K562 (cell line): ENCODE data around the gene TMEM181. TPM values are rescaled to one million over a fixed set of nuclear protein-coding genes. Genes with fewer than 3 reads are reported as not detected.

Experiments
- ARID2 ChIP-seq: fragments of 450-650 bp; IDR thresholded peaks from 2 replicates; pipeline ENCODE4 v1.6.1; 2017; ENCODE audit warnings: antibody characterized with exemption, mild to moderate bottlenecking
- BACH1 ChIP-seq: fragments of 200-800 bp; sonication (Bioruptor generic); IDR thresholded peaks from 2 replicates; pipeline ENCODE4 v1.6.1; 2016; ENCODE audit warnings: missing genetic modification characterization, missing compliant biosample characterization
- ELF1 ChIP-seq: fragments of 200-800 bp; sonication (Bioruptor generic); IDR thresholded peaks from 2 replicates; pipeline ENCODE4 v1.6.1; 2016; ENCODE audit warnings: missing genetic modification characterization, missing compliant biosample characterization
- ERF ChIP-seq: fragments of 450-650 bp; formaldehyde crosslinking; IDR thresholded peaks from 2 replicates; pipeline ENCODE4 v1.4.0; 2020; ENCODE audit warnings: mild to moderate bottlenecking, mixed read lengths
- HOXB6 ChIP-seq: fragments of 250-450 bp; sonication (Bioruptor Pico); IDR thresholded peaks from 2 replicates; pipeline ENCODE4 v1.5.1; 2022; ENCODE audit warnings: mild to moderate bottlenecking, borderline replicate concordance
- ILK ChIP-seq: fragments of 450-650 bp; IDR thresholded peaks from 2 replicates; pipeline ENCODE4 v1.6.1; 2016; ENCODE audit warnings: missing genetic modification characterization, low read depth, mild to moderate bottlenecking, missing compliant biosample characterization, moderate library complexity, borderline replicate concordance
- KLF16 ChIP-seq: IDR thresholded peaks from 2 replicates; pipeline ENCODE4 v1.6.1; 2016; ENCODE audit warnings: antibody characterized with exemption
- NR2C1 ChIP-seq, 2 experiments: fragments of 450-650 bp; IDR thresholded peaks; 2 replicates each; pipeline ENCODE4 v1.6.1; 2017; ENCODE audit warnings: mild to moderate bottlenecking in 2 of 2, antibody characterized with exemption in 1 of 2, inconsistent platforms in 1 of 2, missing compliant biosample characterization in 1 of 2, missing genetic modification characterization in 1 of 2
- NR4A1 ChIP-seq, 2 experiments: fragments of 250-450 bp in 1 of 2; fragments of 450-650 bp in 1 of 2; sonication (Bioruptor Pico) in 1 of 2; IDR thresholded peaks; 2 replicates each; pipeline versions ENCODE4 v1.4.0 to v1.6.1; 2016 to 2020; ENCODE audit warnings: mild to moderate bottlenecking in 2 of 2, missing compliant biosample characterization in 1 of 2, missing genetic modification characterization in 1 of 2, moderate library complexity in 1 of 2
- PURB ChIP-seq: sonication (generic); formaldehyde crosslinking; IDR thresholded peaks from 2 replicates; pipeline ENCODE4 v1.9.0; 2021; ENCODE audit warnings: low read depth, mild to moderate bottlenecking, missing genetic modification reagents
- PYGO2 ChIP-seq: fragments of 450-650 bp; IDR thresholded peaks from 2 replicates; pipeline ENCODE4 v1.6.1; 2016; ENCODE audit warnings: mild to moderate bottlenecking, missing genetic modification characterization, moderate library complexity, missing compliant biosample characterization
- RBFOX2 ChIP-seq: fragments of 200-400 bp; formaldehyde crosslinking; IDR thresholded peaks from 2 replicates; pipeline ENCODE4 v1.6.1; 2017; ENCODE audit warnings: low read depth, mild to moderate bottlenecking, low read length, moderate library complexity
- STAT5A ChIP-seq: IDR thresholded peaks from 2 replicates; pipeline ENCODE4 v1.6.1; 2012; ENCODE audit warnings: low read length, inconsistent platforms, borderline replicate concordance
- XRCC5 ChIP-seq: fragments of 200-400 bp; formaldehyde crosslinking; IDR thresholded peaks from 2 replicates; pipeline ENCODE4 v1.6.1; 2017; ENCODE audit warnings: low read depth, mild to moderate bottlenecking, low read length
- ZNF507 ChIP-seq: conservative IDR thresholded peaks from 2 replicates; pipeline ENCODE4 v1.6.1; 2017; ENCODE audit warnings: missing genetic modification characterization, missing compliant biosample characterization
- polyA plus RNA-seq, 8 experiments: library from polyadenylated mRNA; depleted of rRNA in 4 of 8; stranded (reverse) in 5 of 8; unstranded in 3 of 8; fragments of >200 nt; fragmentation: Nextera tagmentation in 2 of 8; fragmentation: Illumina TruSeq in 1 of 8; extraction: Ambion mirVana in 2 of 8; extraction: Trizol in 1 of 8; gene quantifications; 2 replicates each; pipeline versions ENCODE4 v1.2.1 to v1.2.3, GENCODE V29; 2011 to 2014; ENCODE audit warnings: inconsistent platforms in 1 of 8, missing spikeins in 1 of 8
- total RNA-seq, 7 experiments: library from RNA; depleted of rRNA in 6 of 7; stranded (reverse); fragments of >200 nt in 6 of 7; fragmentation: Illumina TruSeq in 2 of 7; extraction: Trizol in 2 of 7; gene quantifications; 2 replicates each; pipeline versions ENCODE4 v1.2.1 to v1.2.3, GENCODE V29; 2011 to 2021; ENCODE audit warnings: low replicate concordance in 1 of 7
- TF ChIP-seq, protein P1 (sequence below): fragments of 250-450 bp; sonication (Bioruptor Pico); IDR thresholded peaks from 2 replicates; pipeline ENCODE4 v1.5.0; 2020; ENCODE audit warnings: mild to moderate bottlenecking, borderline replicate concordance
- TF ChIP-seq, protein P2 (sequence below): fragments of 250-450 bp; sonication (Bioruptor Pico); IDR thresholded peaks from 2 replicates; pipeline ENCODE4 v1.6.1; 2021; ENCODE audit warnings: mild to moderate bottlenecking
- TF ChIP-seq, protein P3 (sequence below): fragments of 250-450 bp; sonication (Bioruptor Pico); IDR thresholded peaks from 2 replicates; pipeline ENCODE4 v1.4.0; 2020; ENCODE audit warnings: mild to moderate bottlenecking, moderate library complexity

Gene TMEM181
- total and polyA plus RNA-seq, 9 of the 15 experiments (the other 6 are each of a cell fraction or from before 2014, with no cell fraction given): 5.6 to 27.2 (median 19.9) TPM

DNA sequence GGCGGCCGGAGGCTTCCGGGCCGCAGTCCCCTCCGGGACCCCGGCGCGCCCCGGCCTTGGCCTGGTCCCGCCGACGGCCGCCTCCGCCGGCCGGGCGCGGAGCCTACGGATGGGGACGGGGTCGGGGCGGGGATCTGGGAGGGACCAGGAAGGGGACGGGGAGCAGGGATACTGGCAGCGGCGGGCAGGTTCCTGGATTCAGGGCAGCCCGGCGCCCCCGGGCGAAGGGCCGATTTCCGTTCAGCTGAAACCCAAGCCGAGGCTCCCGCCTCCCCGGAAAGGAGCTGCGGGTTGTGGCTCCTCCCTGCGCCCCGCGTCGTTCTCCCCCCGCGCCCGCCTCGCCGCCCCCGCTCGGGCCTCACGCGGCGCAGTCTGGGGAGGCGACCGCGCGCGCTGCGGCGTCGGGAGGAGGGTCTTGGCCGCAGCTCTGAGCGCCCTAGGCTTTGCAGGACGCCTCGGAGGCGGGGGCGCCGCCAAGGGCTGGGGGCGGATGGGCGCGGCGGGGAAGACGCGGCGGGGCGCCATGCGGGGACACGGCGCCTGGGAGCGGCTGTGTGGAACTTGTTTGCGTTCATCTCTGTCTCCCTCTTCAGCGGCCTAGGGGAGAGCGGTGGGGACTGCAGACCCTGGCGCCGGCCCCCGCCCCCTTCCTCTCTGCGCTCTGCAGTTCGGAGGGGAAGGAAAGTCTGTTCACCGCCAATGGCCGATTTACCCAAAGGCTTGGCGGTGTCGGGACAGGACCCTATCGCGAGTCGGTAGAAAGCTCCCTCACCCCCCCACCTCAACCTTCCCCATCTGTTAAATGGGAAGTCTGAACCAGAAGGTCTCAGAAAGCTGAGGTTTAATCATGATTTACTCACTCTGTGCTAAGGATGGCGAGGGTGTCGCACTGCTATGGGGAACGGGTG lies 22.7 kb upstream of the TMEM181 start (continued):
- TF ChIP-seq RBFOX2: no peak
- TF ChIP-seq PYGO2 (tag): no peak
- no peak for TF ChIP-seq NR2C1 (IDR thresholded peaks at IDR 0.05)
- TF ChIP-seq NR2C1 (tag; IDR thresholded peaks at IDR 0.05): no peak
- no peak for TF ChIP-seq HOXB6 (CRISPR knock-in tag)
- TF ChIP-seq, protein P1, sequence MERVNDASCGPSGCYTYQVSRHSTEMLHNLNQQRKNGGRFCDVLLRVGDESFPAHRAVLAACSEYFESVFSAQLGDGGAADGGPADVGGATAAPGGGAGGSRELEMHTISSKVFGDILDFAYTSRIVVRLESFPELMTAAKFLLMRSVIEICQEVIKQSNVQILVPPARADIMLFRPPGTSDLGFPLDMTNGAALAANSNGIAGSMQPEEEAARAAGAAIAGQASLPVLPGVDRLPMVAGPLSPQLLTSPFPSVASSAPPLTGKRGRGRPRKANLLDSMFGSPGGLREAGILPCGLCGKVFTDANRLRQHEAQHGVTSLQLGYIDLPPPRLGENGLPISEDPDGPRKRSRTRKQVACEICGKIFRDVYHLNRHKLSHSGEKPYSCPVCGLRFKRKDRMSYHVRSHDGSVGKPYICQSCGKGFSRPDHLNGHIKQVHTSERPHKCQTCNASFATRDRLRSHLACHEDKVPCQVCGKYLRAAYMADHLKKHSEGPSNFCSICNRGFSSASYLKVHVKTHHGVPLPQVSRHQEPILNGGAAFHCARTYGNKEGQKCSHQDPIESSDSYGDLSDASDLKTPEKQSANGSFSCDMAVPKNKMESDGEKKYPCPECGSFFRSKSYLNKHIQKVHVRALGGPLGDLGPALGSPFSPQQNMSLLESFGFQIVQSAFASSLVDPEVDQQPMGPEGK (CRISPR knock-in tag): no peak
- no peak for TF ChIP-seq ARID2
- TF ChIP-seq ILK (tag): no peak
- no peak for TF ChIP-seq NR4A1 (CRISPR knock-in tag; IDR thresholded peaks at IDR 0.05)
- TF ChIP-seq NR4A1 (tag; IDR thresholded peaks at IDR 0.05): no peak
- no peak for TF ChIP-seq PURB (CRISPR knock-in tag)
- TF ChIP-seq STAT5A: no peak
- no peak for TF ChIP-seq ZNF507
- 0 out of 2 replicates have a peak, but pooled peaks have one; percentile 12 for TF ChIP-seq ELF1 (tag)
- TF ChIP-seq XRCC5: no peak
- no peak for TF ChIP-seq BACH1 (tag)
- TF ChIP-seq, protein P2, sequence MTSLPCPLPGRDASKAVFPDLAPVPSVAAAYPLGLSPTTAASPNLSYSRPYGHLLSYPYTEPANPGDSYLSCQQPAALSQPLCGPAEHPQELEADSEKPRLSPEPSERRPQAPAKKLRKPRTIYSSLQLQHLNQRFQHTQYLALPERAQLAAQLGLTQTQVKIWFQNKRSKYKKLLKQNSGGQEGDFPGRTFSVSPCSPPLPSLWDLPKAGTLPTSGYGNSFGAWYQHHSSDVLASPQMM (CRISPR knock-in tag): no peak
- TF ChIP-seq ERF (CRISPR knock-in tag): no peak
- no peak for TF ChIP-seq KLF16
- TF ChIP-seq, protein P3, sequence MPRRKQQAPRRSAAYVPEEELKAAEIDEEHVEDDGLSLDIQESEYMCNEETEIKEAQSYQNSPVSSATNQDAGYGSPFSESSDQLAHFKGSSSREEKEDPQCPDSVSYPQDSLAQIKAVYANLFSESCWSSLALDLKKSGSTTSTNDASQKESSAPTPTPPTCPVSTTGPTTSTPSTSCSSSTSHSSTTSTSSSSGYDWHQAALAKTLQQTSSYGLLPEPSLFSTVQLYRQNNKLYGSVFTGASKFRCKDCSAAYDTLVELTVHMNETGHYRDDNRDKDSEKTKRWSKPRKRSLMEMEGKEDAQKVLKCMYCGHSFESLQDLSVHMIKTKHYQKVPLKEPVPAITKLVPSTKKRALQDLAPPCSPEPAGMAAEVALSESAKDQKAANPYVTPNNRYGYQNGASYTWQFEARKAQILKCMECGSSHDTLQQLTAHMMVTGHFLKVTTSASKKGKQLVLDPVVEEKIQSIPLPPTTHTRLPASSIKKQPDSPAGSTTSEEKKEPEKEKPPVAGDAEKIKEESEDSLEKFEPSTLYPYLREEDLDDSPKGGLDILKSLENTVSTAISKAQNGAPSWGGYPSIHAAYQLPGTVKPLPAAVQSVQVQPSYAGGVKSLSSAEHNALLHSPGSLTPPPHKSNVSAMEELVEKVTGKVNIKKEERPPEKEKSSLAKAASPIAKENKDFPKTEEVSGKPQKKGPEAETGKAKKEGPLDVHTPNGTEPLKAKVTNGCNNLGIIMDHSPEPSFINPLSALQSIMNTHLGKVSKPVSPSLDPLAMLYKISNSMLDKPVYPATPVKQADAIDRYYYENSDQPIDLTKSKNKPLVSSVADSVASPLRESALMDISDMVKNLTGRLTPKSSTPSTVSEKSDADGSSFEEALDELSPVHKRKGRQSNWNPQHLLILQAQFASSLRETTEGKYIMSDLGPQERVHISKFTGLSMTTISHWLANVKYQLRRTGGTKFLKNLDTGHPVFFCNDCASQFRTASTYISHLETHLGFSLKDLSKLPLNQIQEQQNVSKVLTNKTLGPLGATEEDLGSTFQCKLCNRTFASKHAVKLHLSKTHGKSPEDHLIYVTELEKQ (CRISPR knock-in tag): no peak
